ENCODE data around the gene ENTREP3.
"Not testable (repeated sequence)": the region's sequence is repeated elsewhere in the genome, so short reads cannot be mapped to it uniquely, and the experiment has no call there.

Gene ENTREP3

GRCh38 chr1:155241841-155242264 is 13.4 kb downstream of the ENTREP3 start:
- H3K23ac ChIP-seq (ENCODE audit: low read depth, low read length, poor library complexity): no peak overlapping the region
- no peak overlapping the region for H3K4ac ChIP-seq (ENCODE audit: low read length)
- H3K36me3 ChIP-seq (replicated peaks in 1 of 2; ENCODE audit: control insufficient read depth in 2 of 2, insufficient read depth in 2 of 2, low read length in 2 of 2): peaks cover 2 to 18% of the 10 kb centered on the region in 2 donors
- no peak overlapping the region for H2AK5ac ChIP-seq (ENCODE audit: low read depth, low read length)
- no peak overlapping the region for H4K91ac ChIP-seq (ENCODE audit: low read depth, low read length, poor library complexity)
- H2BK5ac ChIP-seq (ENCODE audit: low read length): no peak overlapping the region
- H3K9ac ChIP-seq (ENCODE audit: low read depth, low read length, poor library complexity): no peak overlapping the region
- H3K27ac ChIP-seq (replicated peaks; ENCODE audit: low read length): no peak overlapping the region
- no peak overlapping the region for H2BK15ac ChIP-seq (ENCODE audit: low read length)
- no peak overlapping the region for H4K8ac ChIP-seq (ENCODE audit: low read depth, low read length)
- H3K79me1 ChIP-seq (ENCODE audit: low read depth, low read length): no peaks in the 10 kb centered on the region
- no peaks in the 10 kb centered on the region for H3K9me3 ChIP-seq (replicated peaks in 1 of 2; ENCODE audit: control insufficient read depth in 2 of 2, insufficient read depth in 1 of 2, low read depth in 1 of 2, low read length in 2 of 2)
- no peak overlapping the region for H2BK12ac ChIP-seq (ENCODE audit: low read length)
- H2AFZ ChIP-seq (ENCODE audit: low read length): no peak overlapping the region
- peaks cover 2 to 9% of the 10 kb centered on the region in 2 donors for H3K4me1 ChIP-seq (ENCODE audit: control insufficient read depth in 2 of 2, insufficient read depth in 1 of 2, low read depth in 1 of 2, low read length in 2 of 2)
- H2BK120ac ChIP-seq (ENCODE audit: low read depth, low read length): no peak overlapping the region
- H3K4me3 ChIP-seq (ENCODE audit: low read length in 2 of 2): no peak overlapping the region
- H3K14ac ChIP-seq (ENCODE audit: low read length): no peak overlapping the region
- DNase-seq (ENCODE audit: low spot score): no peak
- no peak overlapping the region for H3K4me2 ChIP-seq (ENCODE audit: insufficient read depth, low read length, poor library complexity, severe bottlenecking)
- no peaks in the 10 kb centered on the region for H3K27me3 ChIP-seq (ENCODE audit: control insufficient read depth in 3 of 3, insufficient read depth in 3 of 3, low read depth in 1 of 3, low read length in 3 of 3)
- WGBS, 2 donors (ENCODE audit: extremely low coverage in 2 of 2, insufficient read length in 2 of 2, insufficient replicate concordance in 1 of 2): no CpG with 5 or more reads among the region's 4 CpGs
- H3K18ac ChIP-seq (ENCODE audit: low read length): no peak overlapping the region

- H2BK120ac ChIP-seq (ENCODE audit: low read depth, low read length): no peak overlapping the region
- no peak overlapping the region for H3K14ac ChIP-seq (ENCODE audit: low read length)
- no CpG with 5 or more reads among the region's 4 CpGs for WGBS, 2 donors (ENCODE audit: extremely low coverage in 2 of 2, insufficient read length in 2 of 2, insufficient replicate concordance in 1 of 2)
- H2BK15ac ChIP-seq (ENCODE audit: low read length): no peak overlapping the region
- no peak overlapping the region for H4K8ac ChIP-seq (ENCODE audit: low read depth, low read length)
- H3K27me3 ChIP-seq (ENCODE audit: control insufficient read depth in 3 of 3, insufficient read depth in 3 of 3, low read depth in 1 of 3, low read length in 3 of 3): no peaks in the 10 kb centered on the region
- no peak overlapping the region for H2AK5ac ChIP-seq (ENCODE audit: low read depth, low read length)
- peak overlapping the region; percentile 43 for H3K4me2 ChIP-seq (ENCODE audit: insufficient read depth, low read length, poor library complexity, severe bottlenecking)
- no peak for DNase-seq (ENCODE audit: low spot score)
- H3K9ac ChIP-seq (ENCODE audit: low read depth, low read length, poor library complexity): no peak overlapping the region
- H2BK12ac ChIP-seq (ENCODE audit: low read length): no peak overlapping the region
- peaks cover 0 to 18% of the 10 kb centered on the region in 2 donors for H3K36me3 ChIP-seq (replicated peaks in 1 of 2; ENCODE audit: control insufficient read depth in 2 of 2, insufficient read depth in 2 of 2, low read length in 2 of 2)
- H3K23ac ChIP-seq (ENCODE audit: low read depth, low read length, poor library complexity): no peak overlapping the region
- no peaks in the 10 kb centered on the region for H3K9me3 ChIP-seq (replicated peaks in 1 of 2; ENCODE audit: control insufficient read depth in 2 of 2, insufficient read depth in 1 of 2, low read depth in 1 of 2, low read length in 2 of 2)
- H3K4me3 ChIP-seq (ENCODE audit: low read length in 2 of 2): peak overlapping the region; percentile 36 to 71
- H2AFZ ChIP-seq (ENCODE audit: low read length): peak overlapping the region; percentile 27
- H3K4ac ChIP-seq (ENCODE audit: low read length): no peak overlapping the region
- no peak overlapping the region for H4K91ac ChIP-seq (ENCODE audit: low read depth, low read length, poor library complexity)
- H3K79me1 ChIP-seq (ENCODE audit: low read depth, low read length): no peaks in the 10 kb centered on the region
- H2BK5ac ChIP-seq (ENCODE audit: low read length): no peak overlapping the region
- H3K4me1 ChIP-seq (ENCODE audit: control insufficient read depth in 2 of 2, insufficient read depth in 1 of 2, low read depth in 1 of 2, low read length in 2 of 2): peaks cover 2 to 9% of the 10 kb centered on the region in 2 donors
- no peak overlapping the region for H3K27ac ChIP-seq (replicated peaks; ENCODE audit: low read length)
- no peak overlapping the region for H3K18ac ChIP-seq (ENCODE audit: low read length)
These were observed 14.1 kb downstream of the ENTREP3 start for GRCh38 chr1:155241069-155241679.

- H2BK15ac ChIP-seq (ENCODE audit: low read length): no peak overlapping the region
These were observed 18.8 kb downstream of the ENTREP3 start for GRCh38 chr1:155236451-155236850.

GRCh38 chr1:155235375-155235774 is 19.9 kb downstream of the ENTREP3 start:
- not testable (repeated sequence) for H3K9ac ChIP-seq (ENCODE audit: low read depth, low read length, poor library complexity); H4K8ac ChIP-seq (ENCODE audit: low read depth, low read length); H2BK12ac ChIP-seq (ENCODE audit: low read length); H3K18ac ChIP-seq (ENCODE audit: low read length); H3K27ac ChIP-seq (replicated peaks; ENCODE audit: low read length); DNase-seq (ENCODE audit: low spot score); H2BK15ac ChIP-seq (ENCODE audit: low read length); H2BK5ac ChIP-seq (ENCODE audit: low read length); H3K4ac ChIP-seq (ENCODE audit: low read length); H3K4me3 ChIP-seq (ENCODE audit: low read length in 2 of 2); H3K4me1 ChIP-seq (ENCODE audit: control insufficient read depth in 2 of 2, insufficient read depth in 1 of 2, low read depth in 1 of 2, low read length in 2 of 2); H3K79me1 ChIP-seq (ENCODE audit: low read depth, low read length); H3K23ac ChIP-seq (ENCODE audit: low read depth, low read length, poor library complexity); H4K91ac ChIP-seq (ENCODE audit: low read depth, low read length, poor library complexity); H3K9me3 ChIP-seq (replicated peaks in 1 of 2; ENCODE audit: control insufficient read depth in 2 of 2, insufficient read depth in 1 of 2, low read depth in 1 of 2, low read length in 2 of 2); H3K14ac ChIP-seq (ENCODE audit: low read length); H2AFZ ChIP-seq (ENCODE audit: low read length); H2BK120ac ChIP-seq (ENCODE audit: low read depth, low read length); H3K4me2 ChIP-seq (ENCODE audit: insufficient read depth, low read length, poor library complexity, severe bottlenecking); H3K27me3 ChIP-seq (ENCODE audit: control insufficient read depth in 3 of 3, insufficient read depth in 3 of 3, low read depth in 1 of 3, low read length in 3 of 3); H2AK5ac ChIP-seq (ENCODE audit: low read depth, low read length)
- H3K36me3 ChIP-seq (replicated peaks in 1 of 2; ENCODE audit: control insufficient read depth in 2 of 2, insufficient read depth in 2 of 2, low read length in 2 of 2): peaks cover 5 to 24% of the 10 kb centered on the region in 2 donors
- no CpG with 5 or more reads among the region's 9 CpGs for WGBS, 2 donors (ENCODE audit: extremely low coverage in 2 of 2, insufficient read length in 2 of 2, insufficient replicate concordance in 1 of 2)

More at GRCh38 chr1:155236451-155236850, 18.8 kb downstream of the ENTREP3 start:
- H3K27me3 ChIP-seq (ENCODE audit: control insufficient read depth in 3 of 3, insufficient read depth in 3 of 3, low read depth in 1 of 3, low read length in 3 of 3): no peaks in the 10 kb centered on the region
- no peak overlapping the region for H3K4me2 ChIP-seq (ENCODE audit: insufficient read depth, low read length, poor library complexity, severe bottlenecking)
- no peaks in the 10 kb centered on the region for H3K9me3 ChIP-seq (replicated peaks in 1 of 2; ENCODE audit: control insufficient read depth in 2 of 2, insufficient read depth in 1 of 2, low read depth in 1 of 2, low read length in 2 of 2)
- no peak overlapping the region for H3K9ac ChIP-seq (ENCODE audit: low read depth, low read length, poor library complexity)
- H3K23ac ChIP-seq (ENCODE audit: low read depth, low read length, poor library complexity): no peak overlapping the region
- no peak overlapping the region for H3K18ac ChIP-seq (ENCODE audit: low read length)
- no peak overlapping the region for H3K14ac ChIP-seq (ENCODE audit: low read length)
- WGBS, 2 donors (ENCODE audit: extremely low coverage in 2 of 2, insufficient read length in 2 of 2, insufficient replicate concordance in 1 of 2): no CpG with 5 or more reads among the region's 5 CpGs
- H3K36me3 ChIP-seq (replicated peaks in 1 of 2; ENCODE audit: control insufficient read depth in 2 of 2, insufficient read depth in 2 of 2, low read length in 2 of 2): peaks cover 5 to 24% of the 10 kb centered on the region in 2 donors
- no peak overlapping the region for H3K4me3 ChIP-seq (ENCODE audit: low read length in 2 of 2)
- H3K4ac ChIP-seq (ENCODE audit: low read length): no peak overlapping the region
- H4K91ac ChIP-seq (ENCODE audit: low read depth, low read length, poor library complexity): no peak overlapping the region
- H2BK12ac ChIP-seq (ENCODE audit: low read length): no peak overlapping the region
- no peak for DNase-seq (ENCODE audit: low spot score)
- no peaks in the 10 kb centered on the region for H3K79me1 ChIP-seq (ENCODE audit: low read depth, low read length)
- H2AK5ac ChIP-seq (ENCODE audit: low read depth, low read length): no peak overlapping the region
- H2BK120ac ChIP-seq (ENCODE audit: low read depth, low read length): no peak overlapping the region
- H3K27ac ChIP-seq (replicated peaks; ENCODE audit: low read length): no peak overlapping the region
- H4K8ac ChIP-seq (ENCODE audit: low read depth, low read length): no peak overlapping the region
- no peak overlapping the region for H2BK5ac ChIP-seq (ENCODE audit: low read length)
- no peaks in the 10 kb centered on the region for H3K4me1 ChIP-seq (ENCODE audit: control insufficient read depth in 2 of 2, insufficient read depth in 1 of 2, low read depth in 1 of 2, low read length in 2 of 2)
- no peak overlapping the region for H2AFZ ChIP-seq (ENCODE audit: low read length)
